Right lobe of liver (tissue), 5 donors: Measurements from ENCODE around the gene TSTD1. TPM values are rescaled to one million over a fixed set of nuclear protein-coding genes. Genes with fewer than 3 reads are reported as not detected.

ENCODE experiments used
- small RNA-seq, 2 experiments: library from RNA; depleted of rRNA; stranded (forward); fragments of <200 nt; gene quantifications; one replicate each; pipeline ENCODE3, GENCODE V24; 2016
- total RNA-seq, 6 experiments: library from RNA; depleted of rRNA in 2 of 6; stranded (reverse); fragments of >200 nt in 2 of 6; fragmentation: NEBNext Ultra II Directional in 3 of 6; extraction: Animal tissue kit (Norgen Biotek cat#: 25700) in 3 of 6; gene quantifications; one replicate each; pipeline versions ENCODE4 v1.1.0 to v1.2.4, GENCODE V29; 2016 to 2023
- donor health status: DM: no; HTN: no; CAD: no.
- donor health status: DM: no; HTN: no; CAD: no.
- donor health status: DM: no; HTN: yes; CAD: no.
- donor health status: DM: no; HTN: yes; CAD: no.

The TSTD1 gene
- total RNA-seq, 6 experiments from 2014 or later = 16.3 to 60.8 (median 28.3) TPM

Small RNA genes within 50 kb of the gene (small RNA-seq; reads per million reads assigned to genes)
- gene AL591806.2 = 0 reads per million in 2 experiments

Other genes starting within 250 kb of the TSTD1 start
- 1 to 10 TPM in 1 of 6 experiments, under 1 TPM in 4, not detected in 1; 0.11 to 1.3 (median 0.37) TPM for gene LY9, start 242.8 kb downstream of the TSTD1 start, total RNA-seq
- 1 to 10 TPM in 4 of 6 experiments, under 1 TPM in 2; 0.88 to 2.0 (median 1.2) TPM for gene CD244, start 176.1 kb downstream of the TSTD1 start, total RNA-seq
- 1 to 10 TPM in 4 of 6 experiments, under 1 TPM in 1, not detected in 1; 0.90 to 5.1 (median 2.4) TPM for gene ITLN1, start 153.8 kb downstream of the TSTD1 start, total RNA-seq
- under 1 TPM in 3 of 6 experiments, not detected in 3; 0.29 to 0.33 (median 0.32) TPM for gene ITLN2, start 84.2 kb downstream of the TSTD1 start, total RNA-seq
- 100 to 1,000 TPM in 1 of 6 experiments, 10 to 100 TPM in 5; 48.3 to 119 (median 65.3) TPM for gene F11R, start 17.8 kb downstream of the TSTD1 start, total RNA-seq
- 10 to 100 TPM; 25.5 to 34.3 (median 28.1) TPM for gene USF1, start 7.0 kb upstream of the TSTD1 start, total RNA-seq
- 1 to 10 TPM; 2.8 to 7.4 (median 3.6) TPM for gene ARHGAP30, start 30.9 kb upstream of the TSTD1 start, total RNA-seq
- gene NECTIN4, start 50.6 kb upstream of the TSTD1 start, total RNA-seq = not detected
- 1 to 10 TPM; 1.4 to 6.8 (median 2.9) TPM for gene KLHDC9, start 59.4 kb upstream of the TSTD1 start, total RNA-seq
- gene PFDN2, start 79.1 kb upstream of the TSTD1 start, total RNA-seq = 10 to 100 TPM; 16.6 to 37.5 (median 25.8) TPM
- 10 to 100 TPM; 36.9 to 67.8 (median 45.8) TPM for gene NIT1, start 79.1 kb upstream of the TSTD1 start, total RNA-seq
- gene DEDD, start 93.7 kb upstream of the TSTD1 start, total RNA-seq = 10 to 100 TPM; 13.8 to 22.0 (median 16.6) TPM
- 10 to 100 TPM; 24.6 to 37.7 (median 35.3) TPM for gene UFC1, start 115.0 kb upstream of the TSTD1 start, total RNA-seq
- 10 to 100 TPM in 1 of 6 experiments, 1 to 10 TPM in 5; 6.9 to 11.1 (median 8.8) TPM for gene USP21, start 120.5 kb upstream of the TSTD1 start, total RNA-seq
- gene PPOX, start 127.5 kb upstream of the TSTD1 start, total RNA-seq = 10 to 100 TPM in 1 of 6 experiments, 1 to 10 TPM in 5; 7.6 to 14.3 (median 9.5) TPM
- 10 to 100 TPM; 10.9 to 21.1 (median 13.1) TPM for gene B4GALT3, start 138.5 kb upstream of the TSTD1 start, total RNA-seq
- 10 to 100 TPM in 1 of 6 experiments, 1 to 10 TPM in 3, under 1 TPM in 2; 0.29 to 11.0 (median 2.1) TPM for gene ADAMTS4, start 160.1 kb upstream of the TSTD1 start, total RNA-seq
- gene NDUFS2, start 163.4 kb upstream of the TSTD1 start, total RNA-seq = 100 to 1,000 TPM in 5 of 6 experiments, 10 to 100 TPM in 1; 91.1 to 157 (median 107) TPM
- 10 to 100 TPM; 11.5 to 54.0 (median 19.0) TPM for gene FCER1G, start 176.3 kb upstream of the TSTD1 start, total RNA-seq
- gene APOA2, start 184.7 kb upstream of the TSTD1 start, total RNA-seq = over 10,000 TPM in 2 of 6 experiments, 1,000 to 10,000 TPM in 4; 3,802 to 16,527 (median 7,524) TPM
- gene TOMM40L, start 187.1 kb upstream of the TSTD1 start, total RNA-seq = 10 to 100 TPM in 3 of 6 experiments, 1 to 10 TPM in 3; 4.3 to 18.5 (median 8.1) TPM
- gene NR1I3, start 199.2 kb upstream of the TSTD1 start, total RNA-seq = 100 to 1,000 TPM in 3 of 6 experiments, 10 to 100 TPM in 3; 24.1 to 169 (median 85.7) TPM
- 1 to 10 TPM; 1.3 to 6.0 (median 2.9) TPM for gene PCP4L1, start 219.8 kb upstream of the TSTD1 start, total RNA-seq